HCT116 (cell line): ENCODE results near the gene GPI. TPM values are rescaled to one million over a fixed set of nuclear protein-coding genes. Genes with fewer than 3 reads are reported as not detected.

Source experiments
- ATAC-seq: fragments of 200-7000 bp; cut with Tn5 transposase; 2 replicates; pipeline ENCODE4 v1.9.1; 2020; ENCODE audit warnings: mild to moderate bottlenecking, moderate library complexity
- BruUV-seq: library from RNA; stranded (reverse); fragments of 400-500 nt; replicated peaks from 2 replicates; lab custom pipeline; 2021; lab: Mats Ljungman, UMichigan
- CTCF ChIA-PET: fragments of 300-600 bp; sonication (Branson Sonifier 250); formaldehyde crosslinking; loops from one replicate; lab custom pipeline; 2021; ENCODE audit warnings: antibody characterized with exemption; lab: Charles Lee
- POLR2A ChIA-PET: fragments of 300-600, 350-600 bp; sonication (Branson Sonifier 250); formaldehyde crosslinking; loops from one replicate; lab custom pipeline; 2021; ENCODE audit warnings: antibody characterized with exemption; lab: Charles Lee
- RAD21 ChIA-PET, 2 experiments: fragments of 300-600 bp; sonication (Branson Sonifier 250); formaldehyde crosslinking; loops; one replicate each; lab custom pipeline; 2023; ENCODE audit warnings: low total read pairs in 2 of 2; ENCODE audit not compliant: uncharacterized antibody in 2 of 2, unreplicated experiment in 2 of 2, low non-redundant PET in 1 of 2; lab: Charles Lee
- DNase-seq: peaks from one replicate; pipeline ENCODE4 v3.0.0-alpha.2; 2010; ENCODE audit warnings: low read depth, low spot score
- H2AFZ ChIP-seq: fragments of 200-600 bp; shearing (Covaris generic), sonication (generic); 2 replicates; pipeline ENCODE4 v1.6.1; 2017; ENCODE audit warnings: low read depth, mixed run types, mixed read lengths, antibody characterized with exemption, low read length; ENCODE audit not compliant: poor library complexity, severe bottlenecking
- H3K27ac ChIP-seq: 2 replicates; pipeline ENCODE4 v1.5.1; 2012; ENCODE audit warnings: low read depth, low read length
- H3K27me3 ChIP-seq: fragments of 200-600 bp; sonication (generic); 2 replicates; pipeline ENCODE4 v1.6.1; 2016; ENCODE audit warnings: mixed run types, low read length, mixed read lengths; ENCODE audit not compliant: insufficient read depth
- H3K36me3 ChIP-seq, 2 experiments: fragments of 200-500 bp in 1 of 2; fragments of 200-600 bp in 1 of 2; sonication (Bioruptor generic) in 1 of 2; sonication (generic) in 1 of 2; 2 replicates each; pipeline versions ENCODE4 v1.5.1 to v1.6.1; 2014 to 2016; ENCODE audit warnings: low read length in 2 of 2, inconsistent platforms in 1 of 2, mixed read lengths in 1 of 2, mixed run types in 1 of 2; ENCODE audit not compliant: insufficient read depth in 2 of 2, control insufficient read depth in 1 of 2
- H3K4me1 ChIP-seq, 2 experiments: fragments of 200-600 bp in 1 of 2; sonication (generic) in 1 of 2; 2 replicates each; pipeline versions ENCODE4 v1.5.1 to v1.6.1; 2012 to 2017; ENCODE audit warnings: low read length in 2 of 2, inconsistent platforms in 1 of 2, mild to moderate bottlenecking in 1 of 2, mixed read lengths in 1 of 2, mixed run types in 1 of 2, moderate library complexity in 1 of 2; ENCODE audit not compliant: insufficient read depth in 2 of 2, control insufficient read depth in 1 of 2
- H3K4me2 ChIP-seq: fragments of 200-600 bp; sonication (generic); 2 replicates; pipeline ENCODE4 v1.6.1; 2017; ENCODE audit warnings: mixed run types, low read length, mixed read lengths
- H3K4me3 ChIP-seq, 2 experiments: fragments of 200-600 bp in 1 of 2; sonication (generic) in 1 of 2; replicated peaks in 1 of 2; 2 replicates each; pipeline ENCODE4 v1.5.1; 2011 to 2016; ENCODE audit warnings: low read length in 2 of 2, control low read depth in 1 of 2, low read depth in 1 of 2, mild to moderate bottlenecking in 1 of 2, mixed read lengths in 1 of 2, mixed run types in 1 of 2
- H3K79me2 ChIP-seq: fragments of 200-600 bp; sonication (generic); 2 replicates; pipeline ENCODE4 v1.6.1; 2017; ENCODE audit warnings: mild to moderate bottlenecking, mixed run types, low read length, moderate library complexity, mixed read lengths; ENCODE audit not compliant: insufficient read depth
- H3K9ac ChIP-seq: fragments of 200-600 bp; sonication (generic); 2 replicates; pipeline ENCODE4 v1.6.1; 2016; ENCODE audit warnings: low read length, mixed read lengths
- H3K9me2 ChIP-seq: fragments of 200-600 bp; sonication (generic), shearing (Covaris generic); 2 replicates; pipeline ENCODE4 v1.6.1; 2017; ENCODE audit warnings: mixed run types, mild to moderate bottlenecking, moderate library complexity; ENCODE audit not compliant: insufficient read depth
- H3K9me3 ChIP-seq, 2 experiments: fragments of 200-500 bp in 1 of 2; fragments of 200-600 bp in 1 of 2; sonication (Bioruptor generic) in 1 of 2; sonication (generic) in 1 of 2; 2 replicates each; pipeline ENCODE4 v1.6.1; 2014 to 2017; ENCODE audit warnings: low read length in 2 of 2, mixed read lengths in 2 of 2, inconsistent platforms in 1 of 2, low read depth in 1 of 2, mild to moderate bottlenecking in 1 of 2, mixed run types in 1 of 2, moderate library complexity in 1 of 2; ENCODE audit not compliant: control insufficient read depth in 1 of 2, insufficient read depth in 1 of 2
- H4K20me1 ChIP-seq: fragments of 200-600 bp; sonication (generic), shearing (Covaris generic); 2 replicates; pipeline ENCODE4 v1.6.1; 2017; ENCODE audit warnings: mixed run types, mild to moderate bottlenecking, moderate library complexity; ENCODE audit not compliant: insufficient read depth
- POLR2AphosphoS5 ChIP-seq: IDR thresholded peaks from 2 replicates; pipeline ENCODE4 v1.6.1; 2011; ENCODE audit warnings: mild to moderate bottlenecking, low read depth, low read length, moderate library complexity
- RAD21 ChIP-seq: IDR thresholded peaks from 2 replicates; pipeline ENCODE4 v1.6.1; 2012; ENCODE audit warnings: low read depth, mild to moderate bottlenecking
- intact Hi-C: fragments of 100-400 bp; cut with micrococcal nuclease; formaldehyde crosslinking; loops from 2 replicates; pipeline ENCODE4 v1.10.0; 2022
- total RNA-seq: library from RNA; stranded (reverse); gene quantifications from one replicate; pipeline ENCODE4 v1.2.1, GENCODE V29; 2021; ENCODE audit not compliant: unreplicated experiment
- TF ChIP-seq, protein P1 (sequence below), 3 experiments: fragments of 200-600 bp in 1 of 3; sonication (generic) in 1 of 3; IDR thresholded peaks in 2 of 3; conservative IDR thresholded peaks in 1 of 3; 2 replicates each; pipeline ENCODE4 v1.5.1; 2012 to 2017; ENCODE audit warnings: low read depth in 2 of 3, low read length in 2 of 3, antibody characterized with exemption in 1 of 3, borderline replicate concordance in 1 of 3, control low read depth in 1 of 3, mild to moderate bottlenecking in 1 of 3, mixed read lengths in 1 of 3, mixed run types in 1 of 3, moderate library complexity in 1 of 3; ENCODE audit not compliant: insufficient read depth in 1 of 3
- TF ChIP-seq, protein P2 (sequence below): IDR thresholded peaks from 2 replicates; pipeline ENCODE4 v1.6.1; 2012; ENCODE audit warnings: low read depth

Gene GPI
- total RNA-seq, 1 experiment from 2014 or later = 787 TPM

DNA sequence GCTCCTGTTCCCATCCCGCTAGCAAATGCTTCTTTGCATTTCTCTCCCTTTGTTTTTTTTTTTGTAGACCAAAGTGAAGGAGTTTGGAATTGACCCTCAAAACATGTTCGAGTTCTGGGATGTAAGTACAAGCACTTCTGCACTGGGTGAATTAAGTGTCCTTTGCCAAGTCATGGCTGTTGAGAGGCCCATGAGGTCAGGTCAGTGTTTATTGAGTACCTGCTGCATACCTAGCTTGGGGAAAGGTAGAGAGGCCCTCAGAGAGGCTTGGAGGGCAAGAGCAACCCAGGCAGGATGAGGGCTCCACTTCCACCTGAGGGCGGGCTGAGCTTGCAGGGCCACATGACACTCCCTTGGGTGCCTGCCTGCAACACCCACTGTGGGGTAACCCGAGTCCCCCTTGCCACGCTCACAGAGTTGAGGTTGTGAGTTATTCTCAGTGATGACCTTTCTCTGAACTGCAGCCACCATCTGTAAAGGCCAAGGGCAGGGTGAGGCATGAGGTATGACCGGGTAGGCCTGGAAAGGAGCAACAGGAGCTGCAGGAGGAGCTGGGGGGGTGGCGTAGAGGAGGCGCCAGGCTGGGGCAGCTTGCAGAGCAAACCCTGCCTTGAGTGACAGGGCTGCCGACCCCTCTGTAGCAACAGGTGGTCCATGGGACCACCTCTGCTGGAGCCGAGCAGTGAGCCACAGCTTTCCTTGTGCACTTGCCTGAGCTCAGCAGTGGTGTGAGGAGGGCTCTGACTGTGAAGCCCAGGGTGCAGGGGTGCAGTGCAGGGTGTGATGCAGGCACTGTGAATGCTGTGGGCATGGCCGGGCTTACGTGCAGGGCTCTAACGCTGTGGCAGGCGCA, 16.6 kb downstream of the GPI start (continued):
- TF ChIP-seq, protein P1, sequence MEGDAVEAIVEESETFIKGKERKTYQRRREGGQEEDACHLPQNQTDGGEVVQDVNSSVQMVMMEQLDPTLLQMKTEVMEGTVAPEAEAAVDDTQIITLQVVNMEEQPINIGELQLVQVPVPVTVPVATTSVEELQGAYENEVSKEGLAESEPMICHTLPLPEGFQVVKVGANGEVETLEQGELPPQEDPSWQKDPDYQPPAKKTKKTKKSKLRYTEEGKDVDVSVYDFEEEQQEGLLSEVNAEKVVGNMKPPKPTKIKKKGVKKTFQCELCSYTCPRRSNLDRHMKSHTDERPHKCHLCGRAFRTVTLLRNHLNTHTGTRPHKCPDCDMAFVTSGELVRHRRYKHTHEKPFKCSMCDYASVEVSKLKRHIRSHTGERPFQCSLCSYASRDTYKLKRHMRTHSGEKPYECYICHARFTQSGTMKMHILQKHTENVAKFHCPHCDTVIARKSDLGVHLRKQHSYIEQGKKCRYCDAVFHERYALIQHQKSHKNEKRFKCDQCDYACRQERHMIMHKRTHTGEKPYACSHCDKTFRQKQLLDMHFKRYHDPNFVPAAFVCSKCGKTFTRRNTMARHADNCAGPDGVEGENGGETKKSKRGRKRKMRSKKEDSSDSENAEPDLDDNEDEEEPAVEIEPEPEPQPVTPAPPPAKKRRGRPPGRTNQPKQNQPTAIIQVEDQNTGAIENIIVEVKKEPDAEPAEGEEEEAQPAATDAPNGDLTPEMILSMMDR (IDR thresholded peaks at IDR 0.05 in 2 of 3, conservative IDR thresholded peaks at IDR 0.05 in 1 of 3; ENCODE audit: borderline replicate concordance in 1 of 3, insufficient read depth in 1 of 3, low read depth in 2 of 3, low read length in 2 of 3) = no peak
- no peak for TF ChIP-seq RAD21

DNA sequence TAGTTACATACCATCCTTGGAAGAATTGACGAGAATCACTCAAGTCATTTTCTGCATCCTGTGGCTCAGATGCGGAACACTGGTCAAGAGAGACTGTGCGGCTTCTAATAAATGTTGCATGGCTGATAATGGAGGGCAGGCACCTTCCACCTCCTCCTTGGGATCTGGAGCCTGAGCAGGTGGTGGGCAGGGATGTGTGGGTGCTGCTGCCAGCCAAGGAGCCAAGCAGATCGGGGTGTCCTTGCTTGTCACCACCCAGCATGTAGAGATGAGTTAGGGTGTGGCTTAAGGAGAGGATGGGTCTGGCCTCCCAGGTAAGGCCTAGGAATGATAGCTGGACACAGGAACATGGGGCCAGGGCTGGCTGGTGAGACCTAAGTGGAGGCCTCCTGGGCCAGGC, 17.5 kb downstream of the GPI start:
- H3K27ac ChIP-seq = no peak overlapping the region
- RAD21 ChIA-PET = no interaction called here
- POLR2A ChIA-PET = no interaction called here
- no peaks in the 10 kb centered on the region for H4K20me1 ChIP-seq
- H3K9me2 ChIP-seq = no peaks in the 10 kb centered on the region
- no peaks in the 10 kb centered on the region for H3K4me1 ChIP-seq
- no peak for TF ChIP-seq POLR2AphosphoS5
- TF ChIP-seq, protein P2, sequence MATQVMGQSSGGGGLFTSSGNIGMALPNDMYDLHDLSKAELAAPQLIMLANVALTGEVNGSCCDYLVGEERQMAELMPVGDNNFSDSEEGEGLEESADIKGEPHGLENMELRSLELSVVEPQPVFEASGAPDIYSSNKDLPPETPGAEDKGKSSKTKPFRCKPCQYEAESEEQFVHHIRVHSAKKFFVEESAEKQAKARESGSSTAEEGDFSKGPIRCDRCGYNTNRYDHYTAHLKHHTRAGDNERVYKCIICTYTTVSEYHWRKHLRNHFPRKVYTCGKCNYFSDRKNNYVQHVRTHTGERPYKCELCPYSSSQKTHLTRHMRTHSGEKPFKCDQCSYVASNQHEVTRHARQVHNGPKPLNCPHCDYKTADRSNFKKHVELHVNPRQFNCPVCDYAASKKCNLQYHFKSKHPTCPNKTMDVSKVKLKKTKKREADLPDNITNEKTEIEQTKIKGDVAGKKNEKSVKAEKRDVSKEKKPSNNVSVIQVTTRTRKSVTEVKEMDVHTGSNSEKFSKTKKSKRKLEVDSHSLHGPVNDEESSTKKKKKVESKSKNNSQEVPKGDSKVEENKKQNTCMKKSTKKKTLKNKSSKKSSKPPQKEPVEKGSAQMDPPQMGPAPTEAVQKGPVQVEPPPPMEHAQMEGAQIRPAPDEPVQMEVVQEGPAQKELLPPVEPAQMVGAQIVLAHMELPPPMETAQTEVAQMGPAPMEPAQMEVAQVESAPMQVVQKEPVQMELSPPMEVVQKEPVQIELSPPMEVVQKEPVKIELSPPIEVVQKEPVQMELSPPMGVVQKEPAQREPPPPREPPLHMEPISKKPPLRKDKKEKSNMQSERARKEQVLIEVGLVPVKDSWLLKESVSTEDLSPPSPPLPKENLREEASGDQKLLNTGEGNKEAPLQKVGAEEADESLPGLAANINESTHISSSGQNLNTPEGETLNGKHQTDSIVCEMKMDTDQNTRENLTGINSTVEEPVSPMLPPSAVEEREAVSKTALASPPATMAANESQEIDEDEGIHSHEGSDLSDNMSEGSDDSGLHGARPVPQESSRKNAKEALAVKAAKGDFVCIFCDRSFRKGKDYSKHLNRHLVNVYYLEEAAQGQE = no peak
- no peak overlapping the region for H3K9ac ChIP-seq
- H3K27me3 ChIP-seq = no peaks in the 10 kb centered on the region
- H2AFZ ChIP-seq = no peak overlapping the region
- no peaks in the 10 kb centered on the region for H3K9me3 ChIP-seq
- no peak overlapping the region for H3K4me2 ChIP-seq
- peaks cover 65% of the 10 kb centered on the region for H3K79me2 ChIP-seq
- no TSS peak for BruUV-seq
- peaks cover 79 to 88% of the 10 kb centered on the region in 2 experiments for H3K36me3 ChIP-seq
- no peak overlapping the region for H3K4me3 ChIP-seq
- DNase-seq = no peak
- intact Hi-C loops = no loop called here
- CTCF ChIA-PET = no interaction called here
- no peak for ATAC-seq
